A673 (cell line): ENCODE measurements around the gene PRR33. TPM values are rescaled to one million over a fixed set of nuclear protein-coding genes. Genes with fewer than 3 reads are reported as not detected.

Experiments
- BruUV-seq: library from RNA; stranded (reverse); fragments of 400-500 nt; replicated peaks from 2 replicates; lab custom pipeline; 2021; lab: Mats Ljungman, UMichigan
- CTCF ChIA-PET: fragments of 300-600 bp; sonication (Branson Sonifier 250); formaldehyde crosslinking; loops from one replicate; lab custom pipeline; 2022; ENCODE audit warnings: antibody characterized with exemption; lab: Charles Lee
- POLR2A ChIA-PET: fragments of 300-600 bp; sonication (Branson Sonifier 250); formaldehyde crosslinking; loops from one replicate; lab custom pipeline; 2022; ENCODE audit warnings: antibody characterized with exemption; ENCODE audit not compliant: low non-redundant PET; lab: Charles Lee
- DNase-seq: peaks from one replicate; pipeline ENCODE4 v3.0.0-alpha.2; 2015; ENCODE audit warnings: low spot score
- H3K27ac ChIP-seq: fragments of 200-600 bp; sonication (generic); 2 replicates; pipeline ENCODE4 v1.5.1; 2016; ENCODE audit warnings: mixed run types, low read depth, mild to moderate bottlenecking, mixed read lengths, antibody characterized with exemption, low read length; ENCODE audit not compliant: poor library complexity, severe bottlenecking
- H3K27me3 ChIP-seq: fragments of 200-600 bp; sonication (generic); replicated peaks from 2 replicates; pipeline ENCODE4 v1.6.1; 2017; ENCODE audit warnings: mixed run types, low read depth, mild to moderate bottlenecking, mixed read lengths, antibody characterized with exemption, low read length; ENCODE audit not compliant: insufficient read depth, poor library complexity
- H3K36me3 ChIP-seq: fragments of 200-600 bp; sonication (generic); 2 replicates; pipeline ENCODE4 v1.6.1; 2016; ENCODE audit warnings: mixed run types, mild to moderate bottlenecking, mixed read lengths, antibody characterized with exemption, low read length; ENCODE audit not compliant: insufficient read depth, poor library complexity, severe bottlenecking
- H3K4me1 ChIP-seq: fragments of 200-600 bp; sonication (generic); 2 replicates; pipeline ENCODE4 v1.6.1; 2017; ENCODE audit warnings: mixed run types, mild to moderate bottlenecking, mixed read lengths, antibody characterized with exemption, low read length; ENCODE audit not compliant: insufficient read depth, poor library complexity, severe bottlenecking
- H3K4me3 ChIP-seq: fragments of 200-600 bp; sonication (generic); 2 replicates; pipeline ENCODE4 v1.5.1; 2016; ENCODE audit warnings: low read depth, mixed run types, mild to moderate bottlenecking, mixed read lengths, low read length; ENCODE audit not compliant: poor library complexity, severe bottlenecking
- H3K9me3 ChIP-seq: fragments of 200-600 bp; sonication (generic); 2 replicates; pipeline ENCODE4 v1.6.1; 2016; ENCODE audit warnings: mixed run types, low read depth, mild to moderate bottlenecking, mixed read lengths, antibody characterized with exemption, low read length; ENCODE audit not compliant: poor library complexity, severe bottlenecking
- EZH2 ChIP-seq: fragments of 200-600 bp; sonication (generic); IDR thresholded peaks from 2 replicates; pipeline ENCODE4 v1.6.1; 2017; ENCODE audit warnings: borderline replicate concordance, low read depth, mild to moderate bottlenecking, mixed read lengths, antibody characterized with exemption, low read length; ENCODE audit not compliant: poor library complexity, severe bottlenecking
- intact Hi-C: fragments of 100-400 bp; cut with micrococcal nuclease; formaldehyde crosslinking; loops from one replicate; pipeline ENCODE4 v1.10.0; 2022; ENCODE audit not compliant: unreplicated experiment
- total RNA-seq: library from RNA; stranded (reverse); gene quantifications from 2 replicates; pipeline ENCODE4 v1.2.3, GENCODE V29; 2021
- TF ChIP-seq, protein P1 (sequence below): fragments of 300-800, 200-600 bp; sonication (generic); conservative IDR thresholded peaks from 2 replicates; pipeline ENCODE4 v1.5.1; 2017; ENCODE audit warnings: low read depth, mild to moderate bottlenecking, antibody characterized with exemption, low read length, moderate library complexity, mixed read lengths

The PRR33 gene
- total RNA-seq, 1 experiment from 2014 or later = not detected

DNA sequence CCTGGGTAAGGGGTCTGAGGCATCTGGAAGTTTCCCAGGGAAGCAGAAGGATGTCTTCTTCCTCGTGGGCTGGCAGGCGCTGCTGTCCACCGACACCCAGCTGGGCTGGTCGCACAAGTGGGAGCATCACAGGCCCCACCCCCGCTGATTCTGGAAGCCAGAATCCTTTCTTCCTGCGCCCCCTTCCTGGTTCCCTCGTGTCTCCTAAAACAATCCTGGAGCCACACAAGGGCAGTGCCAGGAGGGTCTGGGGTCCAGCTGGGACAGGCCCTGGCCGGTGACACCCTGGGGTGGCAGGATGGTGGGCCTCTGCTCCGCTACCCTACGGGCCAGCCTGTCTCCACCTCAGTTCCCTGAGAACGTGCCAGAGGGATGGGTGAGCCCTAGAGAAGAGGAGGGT lies 34.6 kb downstream of the PRR33 start:
- BruUV-seq = no TSS peak
- Histone ChIP-seq H3K9me3 (no peaks in the 10 kb centered on the region), H3K4me1 (no peaks in the 10 kb centered on the region), H3K36me3 (no peaks in the 10 kb centered on the region), H3K27me3 (peaks cover 7% of the 10 kb centered on the region), H3K27ac (no peak overlapping the region), H3K4me3 (no peak overlapping the region)
- intact Hi-C loops = no loop called here
- TF ChIP-seq, protein P1, sequence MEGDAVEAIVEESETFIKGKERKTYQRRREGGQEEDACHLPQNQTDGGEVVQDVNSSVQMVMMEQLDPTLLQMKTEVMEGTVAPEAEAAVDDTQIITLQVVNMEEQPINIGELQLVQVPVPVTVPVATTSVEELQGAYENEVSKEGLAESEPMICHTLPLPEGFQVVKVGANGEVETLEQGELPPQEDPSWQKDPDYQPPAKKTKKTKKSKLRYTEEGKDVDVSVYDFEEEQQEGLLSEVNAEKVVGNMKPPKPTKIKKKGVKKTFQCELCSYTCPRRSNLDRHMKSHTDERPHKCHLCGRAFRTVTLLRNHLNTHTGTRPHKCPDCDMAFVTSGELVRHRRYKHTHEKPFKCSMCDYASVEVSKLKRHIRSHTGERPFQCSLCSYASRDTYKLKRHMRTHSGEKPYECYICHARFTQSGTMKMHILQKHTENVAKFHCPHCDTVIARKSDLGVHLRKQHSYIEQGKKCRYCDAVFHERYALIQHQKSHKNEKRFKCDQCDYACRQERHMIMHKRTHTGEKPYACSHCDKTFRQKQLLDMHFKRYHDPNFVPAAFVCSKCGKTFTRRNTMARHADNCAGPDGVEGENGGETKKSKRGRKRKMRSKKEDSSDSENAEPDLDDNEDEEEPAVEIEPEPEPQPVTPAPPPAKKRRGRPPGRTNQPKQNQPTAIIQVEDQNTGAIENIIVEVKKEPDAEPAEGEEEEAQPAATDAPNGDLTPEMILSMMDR = no peak
- no peak for TF ChIP-seq EZH2
- ChIA-PET POLR2A (no interaction called here), CTCF (no interaction called here)
- no peak for DNase-seq

DNA sequence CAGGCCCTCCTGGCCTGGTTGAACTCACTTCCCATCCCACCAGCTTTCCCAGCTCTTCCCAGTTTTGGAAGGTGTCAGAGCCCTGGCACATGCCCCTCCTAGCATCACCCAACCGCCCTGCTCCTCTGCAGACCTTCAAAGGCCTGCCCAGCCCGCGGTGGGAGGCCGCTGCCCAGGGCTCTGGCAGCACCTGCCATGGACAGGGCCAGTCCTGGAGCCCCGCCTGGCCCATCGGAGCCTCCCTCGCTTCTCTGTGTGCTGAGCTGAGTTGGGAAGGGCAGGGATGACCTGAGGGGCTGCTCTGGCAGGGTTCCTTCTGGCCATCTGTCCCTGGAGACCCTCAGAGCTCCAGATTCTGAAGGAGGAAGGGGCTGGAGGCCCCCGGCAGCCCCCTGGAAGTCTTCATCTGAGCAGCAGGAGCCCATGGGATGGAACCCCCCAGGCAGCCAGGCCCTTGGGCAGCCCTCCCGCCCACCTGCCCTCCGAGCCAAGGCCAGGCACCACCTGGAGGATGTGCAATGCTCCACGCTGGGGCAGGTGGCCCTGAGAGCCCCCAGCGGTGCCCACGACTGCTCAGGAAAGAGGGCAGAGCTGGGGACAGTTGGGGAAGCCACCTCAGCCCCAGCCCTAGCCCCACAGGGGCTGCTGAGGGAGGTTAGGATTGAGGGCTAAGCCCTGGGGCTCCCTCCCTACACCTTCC lies 35.2 kb downstream of the PRR33 start:
- intact Hi-C loops = no loop called here
- H3K9me3 ChIP-seq = no peaks in the 10 kb centered on the region
- H3K27ac ChIP-seq = no peak overlapping the region
- H3K4me1 ChIP-seq = no peaks in the 10 kb centered on the region
- BruUV-seq = no TSS peak
- CTCF ChIA-PET = no interaction called here
- no peak for DNase-seq
- H3K4me3 ChIP-seq = no peak overlapping the region
- TF ChIP-seq, protein P1 = no peak
- no peak for TF ChIP-seq EZH2
- H3K27me3 ChIP-seq = peaks cover 7% of the 10 kb centered on the region
- POLR2A ChIA-PET = no interaction called here
- no peaks in the 10 kb centered on the region for H3K36me3 ChIP-seq

DNA sequence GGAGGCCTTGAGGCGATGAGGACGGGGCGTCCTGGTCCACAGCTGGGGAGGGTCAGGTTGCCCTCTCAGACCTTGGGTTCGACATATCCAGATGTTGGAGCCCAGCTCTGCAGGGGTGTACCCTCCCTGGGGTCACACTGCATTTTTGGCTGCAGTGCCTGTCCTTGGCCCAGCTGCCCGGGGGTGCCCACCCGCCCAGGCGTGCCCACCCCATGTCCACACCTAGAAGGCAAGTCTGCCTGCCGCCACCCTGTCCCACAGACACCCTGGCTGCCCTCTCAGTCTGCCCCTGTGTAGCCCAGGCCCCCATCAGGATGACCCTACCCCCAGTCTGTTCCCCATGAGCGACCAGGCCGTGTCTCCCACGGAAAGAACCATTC lies 35.8 kb downstream of the PRR33 start:
- CTCF ChIA-PET = no interaction called here
- Histone ChIP-seq H3K9me3 (no peaks in the 10 kb centered on the region), H3K27me3 (peaks cover 7% of the 10 kb centered on the region), H3K4me3 (no peak overlapping the region), H3K36me3 (no peaks in the 10 kb centered on the region), H3K4me1 (no peaks in the 10 kb centered on the region), H3K27ac (no peak overlapping the region)
- TF ChIP-seq, protein P1 = no peak
- no peak for TF ChIP-seq EZH2
- intact Hi-C loops = no loop called here
- POLR2A ChIA-PET = no interaction called here
- DNase-seq = no peak
- BruUV-seq = no TSS peak
